HepG2 (cell line): ENCODE measurements around the gene KLF6. TPM values are rescaled to one million over a fixed set of nuclear protein-coding genes. Genes with fewer than 3 reads are reported as not detected.

Source experiments
- ARHGAP35 ChIP-seq: sonication (generic); formaldehyde crosslinking; IDR thresholded peaks from 2 replicates; pipeline ENCODE4 v1.9.0; 2022; ENCODE audit warnings: mild to moderate bottlenecking, inconsistent platforms, moderate library complexity, missing genetic modification reagents, borderline replicate concordance
- ATAD3A ChIP-seq: sonication (generic); formaldehyde crosslinking; IDR thresholded peaks from 2 replicates; pipeline ENCODE4 v1.4.0; 2020; ENCODE audit warnings: missing genetic modification reagents
- BORCS8-MEF2B ChIP-seq: sonication (generic); formaldehyde crosslinking; IDR thresholded peaks from 2 replicates; pipeline ENCODE4 v1.8.0; 2022; ENCODE audit warnings: mild to moderate bottlenecking, missing genetic modification reagents
- FOXJ3 ChIP-seq: sonication (generic); formaldehyde crosslinking; IDR thresholded peaks from 2 replicates; pipeline ENCODE4 v1.4.0; 2020; ENCODE audit warnings: missing genetic modification reagents, mild to moderate bottlenecking, borderline replicate concordance
- FOXP1 ChIP-seq, 2 experiments: fragments of 450-650 bp in 1 of 2; IDR thresholded peaks; 2 replicates each; pipeline ENCODE4 v1.6.1; 2017 to 2018; ENCODE audit warnings: antibody characterized with exemption in 1 of 2
- MED8 ChIP-seq: sonication (generic); formaldehyde crosslinking; IDR thresholded peaks from 2 replicates; pipeline ENCODE4 v1.8.1; 2023; ENCODE audit warnings: mild to moderate bottlenecking, missing genetic modification reagents; ENCODE audit not compliant: insufficient replicate concordance
- ONECUT2 ChIP-seq: sonication (generic); formaldehyde crosslinking; IDR thresholded peaks from 2 replicates; pipeline ENCODE4 v1.4.0; 2020; ENCODE audit warnings: missing genetic modification reagents
- PLRG1 ChIP-seq: fragments of 450-650 bp; conservative IDR thresholded peaks from 2 replicates; pipeline ENCODE4 v1.6.1; 2016
- POGZ ChIP-seq: sonication (generic); formaldehyde crosslinking; IDR thresholded peaks from 2 replicates; pipeline ENCODE4 v1.4.0; 2020; ENCODE audit warnings: mild to moderate bottlenecking, missing genetic modification reagents
- RARA ChIP-seq: IDR thresholded peaks from 2 replicates; pipeline ENCODE4 v1.6.1; 2016; ENCODE audit warnings: missing genetic modification reagents, missing compliant biosample characterization
- SCMH1 ChIP-seq: sonication (generic); formaldehyde crosslinking; IDR thresholded peaks from 2 replicates; pipeline ENCODE4 v1.9.0; 2021; ENCODE audit warnings: missing genetic modification reagents, mild to moderate bottlenecking, borderline replicate concordance
- SNAPC2 ChIP-seq: sonication (generic); formaldehyde crosslinking; IDR thresholded peaks from 2 replicates; pipeline ENCODE4 v1.8.1; 2022; ENCODE audit warnings: mild to moderate bottlenecking, missing genetic modification reagents
- SOX13 ChIP-seq, 3 experiments: fragments of 450-650 bp in 1 of 3; sonication (generic) in 1 of 3; formaldehyde crosslinking in 1 of 3; IDR thresholded peaks in 2 of 3; conservative IDR thresholded peaks in 1 of 3; 2 replicates each; pipeline versions ENCODE4 v1.5.0 to v1.6.1; 2016 to 2020; ENCODE audit warnings: antibody characterized with exemption in 1 of 3, mild to moderate bottlenecking in 1 of 3, missing compliant biosample characterization in 1 of 3, missing genetic modification reagents in 1 of 3, moderate library complexity in 1 of 3
- ZNF337 ChIP-seq: sonication (generic); formaldehyde crosslinking; IDR thresholded peaks from 2 replicates; pipeline ENCODE4 v1.5.1; 2020; ENCODE audit warnings: missing genetic modification reagents, low read depth, mild to moderate bottlenecking, borderline replicate concordance
- ZNF556 ChIP-seq: sonication (generic); formaldehyde crosslinking; IDR thresholded peaks from 2 replicates; pipeline ENCODE4 v1.4.0; 2020; ENCODE audit warnings: mild to moderate bottlenecking, missing genetic modification reagents, borderline replicate concordance
- ZNF615 ChIP-seq: sonication (generic); formaldehyde crosslinking; IDR thresholded peaks from 2 replicates; pipeline ENCODE4 v1.5.0; 2020; ENCODE audit warnings: mild to moderate bottlenecking, missing genetic modification reagents, borderline replicate concordance
- ZNF773 ChIP-seq: sonication (generic); formaldehyde crosslinking; IDR thresholded peaks from 2 replicates; pipeline ENCODE4 v1.4.0; 2020; ENCODE audit warnings: missing genetic modification reagents, borderline replicate concordance
- ZNF841 ChIP-seq: sonication (generic); formaldehyde crosslinking; IDR thresholded peaks from 2 replicates; pipeline ENCODE4 v1.8.1; 2023; ENCODE audit warnings: missing genetic modification reagents, borderline replicate concordance
- polyA plus RNA-seq, 8 experiments: library from polyadenylated mRNA; depleted of rRNA in 3 of 8; stranded (reverse) in 7 of 8; unstranded in 1 of 8; fragments of >200 nt; fragmentation: Illumina TruSeq in 4 of 8; extraction: Trizol in 4 of 8; gene quantifications; 2 replicates each; pipeline versions ENCODE4 v1.2.1 to v1.2.3, GENCODE V29; 2011 to 2016; ENCODE audit warnings: low read depth in 4 of 8, missing spikeins in 1 of 8, mixed read lengths in 1 of 8; ENCODE audit not compliant: insufficient read depth in 1 of 8
- total RNA-seq, 5 experiments: library from RNA; depleted of rRNA; stranded (reverse); fragments of >200 nt; fragmentation: Illumina TruSeq; extraction: Trizol; gene quantifications; 2 replicates each; pipeline ENCODE4 v1.2.3, GENCODE V29; 2016; ENCODE audit warnings: low read depth in 1 of 5
- TF ChIP-seq, protein P1 (sequence below): sonication (generic); formaldehyde crosslinking; IDR thresholded peaks from 2 replicates; pipeline ENCODE4 v1.5.1; 2020; ENCODE audit warnings: missing genetic modification reagents, mild to moderate bottlenecking, borderline replicate concordance
- TF ChIP-seq, protein P2 (sequence below): IDR thresholded peaks from 2 replicates; pipeline ENCODE4 v1.6.1; 2016; ENCODE audit warnings: mild to moderate bottlenecking
- TF ChIP-seq, protein P3 (sequence below): IDR thresholded peaks from 2 replicates; pipeline ENCODE4 v1.6.1; 2016; ENCODE audit warnings: missing compliant biosample characterization, missing genetic modification reagents, borderline replicate concordance
- TF ChIP-seq, protein P4 (sequence below): sonication (generic); formaldehyde crosslinking; IDR thresholded peaks from 2 replicates; pipeline ENCODE4 v1.5.0; 2020; ENCODE audit warnings: missing genetic modification reagents
- TF ChIP-seq, protein P5 (sequence below): sonication (generic); formaldehyde crosslinking; IDR thresholded peaks from 2 replicates; pipeline ENCODE4 v1.4.0; 2020; ENCODE audit warnings: missing genetic modification reagents

KLF6 gene
- total and polyA plus RNA-seq, 2 of the 13 experiments (the other 11 are each of a cell fraction or from before 2014, with no cell fraction given): 27.0 to 71.9 TPM

DNA sequence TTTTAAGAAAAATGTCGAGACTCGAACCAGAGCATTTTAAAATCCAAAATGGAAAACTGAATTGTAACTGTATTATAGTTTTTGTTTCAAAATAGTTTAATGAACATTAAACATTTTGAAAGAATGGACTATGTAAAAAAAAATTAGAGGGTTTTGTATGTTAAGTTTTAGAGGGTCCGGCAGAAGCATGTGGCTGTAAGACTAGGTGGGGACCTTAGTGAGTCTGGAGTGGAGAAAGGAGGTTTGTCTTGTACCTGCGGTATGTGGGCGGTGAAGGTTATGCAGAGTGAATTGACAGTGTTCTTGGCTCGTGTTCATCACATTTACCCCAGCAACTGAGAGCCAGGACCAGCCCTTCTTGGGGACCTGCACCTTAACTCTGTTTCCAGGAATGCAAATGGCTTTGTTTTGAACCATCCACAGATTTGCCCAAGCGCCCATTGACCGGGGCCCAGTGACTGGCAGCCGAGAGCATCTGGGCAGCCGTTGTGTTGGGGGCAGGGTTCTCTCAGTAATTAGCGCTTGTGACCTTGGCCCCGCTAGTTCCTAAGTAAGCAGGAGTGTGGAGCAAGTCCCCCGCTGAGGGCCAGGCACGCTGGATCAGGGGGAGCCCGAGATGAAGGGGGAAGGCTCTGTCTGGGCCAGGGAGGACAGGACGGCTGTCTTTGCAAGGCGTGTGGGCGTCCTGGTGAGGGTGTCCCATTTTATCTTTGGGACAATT is 1.4 kb upstream of the KLF6 start (continued):
- TF ChIP-seq, protein P1, sequence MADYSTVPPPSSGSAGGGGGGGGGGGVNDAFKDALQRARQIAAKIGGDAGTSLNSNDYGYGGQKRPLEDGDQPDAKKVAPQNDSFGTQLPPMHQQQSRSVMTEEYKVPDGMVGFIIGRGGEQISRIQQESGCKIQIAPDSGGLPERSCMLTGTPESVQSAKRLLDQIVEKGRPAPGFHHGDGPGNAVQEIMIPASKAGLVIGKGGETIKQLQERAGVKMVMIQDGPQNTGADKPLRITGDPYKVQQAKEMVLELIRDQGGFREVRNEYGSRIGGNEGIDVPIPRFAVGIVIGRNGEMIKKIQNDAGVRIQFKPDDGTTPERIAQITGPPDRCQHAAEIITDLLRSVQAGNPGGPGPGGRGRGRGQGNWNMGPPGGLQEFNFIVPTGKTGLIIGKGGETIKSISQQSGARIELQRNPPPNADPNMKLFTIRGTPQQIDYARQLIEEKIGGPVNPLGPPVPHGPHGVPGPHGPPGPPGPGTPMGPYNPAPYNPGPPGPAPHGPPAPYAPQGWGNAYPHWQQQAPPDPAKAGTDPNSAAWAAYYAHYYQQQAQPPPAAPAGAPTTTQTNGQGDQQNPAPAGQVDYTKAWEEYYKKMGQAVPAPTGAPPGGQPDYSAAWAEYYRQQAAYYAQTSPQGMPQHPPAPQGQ: no peak
- TF ChIP-seq ONECUT2 (CRISPR knock-in tag): peak; percentile 56; the same call in 1 of the 2 replicates
- peak; percentile 76 for TF ChIP-seq BORCS8-MEF2B
- TF ChIP-seq, protein P2, sequence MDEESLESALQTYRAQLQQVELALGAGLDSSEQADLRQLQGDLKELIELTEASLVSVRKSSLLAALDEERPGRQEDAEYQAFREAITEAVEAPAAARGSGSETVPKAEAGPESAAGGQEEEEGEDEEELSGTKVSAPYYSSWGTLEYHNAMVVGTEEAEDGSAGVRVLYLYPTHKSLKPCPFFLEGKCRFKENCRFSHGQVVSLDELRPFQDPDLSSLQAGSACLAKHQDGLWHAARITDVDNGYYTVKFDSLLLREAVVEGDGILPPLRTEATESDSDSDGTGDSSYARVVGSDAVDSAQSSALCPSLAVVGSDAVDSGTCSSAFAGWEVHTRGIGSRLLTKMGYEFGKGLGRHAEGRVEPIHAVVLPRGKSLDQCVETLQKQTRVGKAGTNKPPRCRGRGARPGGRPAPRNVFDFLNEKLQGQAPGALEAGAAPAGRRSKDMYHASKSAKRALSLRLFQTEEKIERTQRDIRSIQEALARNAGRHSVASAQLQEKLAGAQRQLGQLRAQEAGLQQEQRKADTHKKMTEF (CRISPR knock-in tag): peak; percentile 77; the same call in 1 of the 2 replicates
- TF ChIP-seq MED8 (CRISPR knock-in tag): no peak
- no peak for TF ChIP-seq ZNF615 (CRISPR knock-in tag)
- TF ChIP-seq FOXP1 (IDR thresholded peaks at IDR 0.05): no peak
- TF ChIP-seq FOXP1 (CRISPR knock-in tag; IDR thresholded peaks at IDR 0.05): peak; percentile 83
- TF ChIP-seq POGZ (CRISPR knock-in tag): peak; percentile 87
- TF ChIP-seq PLRG1: no peak
- no peak for TF ChIP-seq SNAPC2 (CRISPR knock-in tag)
- no peak for TF ChIP-seq ZNF337 (CRISPR knock-in tag)
- TF ChIP-seq SOX13 (IDR thresholded peaks at IDR 0.05): 0 out of 2 replicates have a peak, but pooled peaks have one; percentile 22
- peak; percentile 69 to 81; a peak in 3 of 4 replicates for TF ChIP-seq SOX13 (CRISPR knock-in tag; conservative IDR thresholded peaks at IDR 0.05 in 1 of 2, IDR thresholded peaks at IDR 0.05 in 1 of 2)
- no peak for TF ChIP-seq SCMH1 (CRISPR knock-in tag)
- TF ChIP-seq, protein P3, sequence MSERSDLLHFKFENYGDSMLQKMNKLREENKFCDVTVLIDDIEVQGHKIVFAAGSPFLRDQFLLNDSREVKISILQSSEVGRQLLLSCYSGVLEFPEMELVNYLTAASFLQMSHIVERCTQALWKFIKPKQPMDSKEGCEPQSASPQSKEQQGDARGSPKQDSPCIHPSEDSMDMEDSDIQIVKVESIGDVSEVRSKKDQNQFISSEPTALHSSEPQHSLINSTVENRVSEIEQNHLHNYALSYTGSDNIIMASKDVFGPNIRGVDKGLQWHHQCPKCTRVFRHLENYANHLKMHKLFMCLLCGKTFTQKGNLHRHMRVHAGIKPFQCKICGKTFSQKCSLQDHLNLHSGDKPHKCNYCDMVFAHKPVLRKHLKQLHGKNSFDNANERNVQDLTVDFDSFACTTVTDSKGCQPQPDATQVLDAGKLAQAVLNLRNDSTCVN (CRISPR knock-in tag): peak; percentile 74
- peak; percentile 55; the same call in 1 of the 2 replicates for TF ChIP-seq FOXJ3 (CRISPR knock-in tag)
- TF ChIP-seq ZNF841 (CRISPR knock-in tag): peak; percentile 34; the same call in 1 of the 2 replicates
- TF ChIP-seq ATAD3A (CRISPR knock-in tag): no peak
- TF ChIP-seq ARHGAP35 (CRISPR knock-in tag): no peak
- TF ChIP-seq, protein P4, sequence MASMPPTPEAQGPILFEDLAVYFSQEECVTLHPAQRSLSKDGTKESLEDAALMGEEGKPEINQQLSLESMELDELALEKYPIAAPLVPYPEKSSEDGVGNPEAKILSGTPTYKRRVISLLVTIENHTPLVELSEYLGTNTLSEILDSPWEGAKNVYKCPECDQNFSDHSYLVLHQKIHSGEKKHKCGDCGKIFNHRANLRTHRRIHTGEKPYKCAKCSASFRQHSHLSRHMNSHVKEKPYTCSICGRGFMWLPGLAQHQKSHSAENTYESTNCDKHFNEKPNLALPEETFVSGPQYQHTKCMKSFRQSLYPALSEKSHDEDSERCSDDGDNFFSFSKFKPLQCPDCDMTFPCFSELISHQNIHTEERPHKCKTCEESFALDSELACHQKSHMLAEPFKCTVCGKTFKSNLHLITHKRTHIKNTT (CRISPR knock-in tag): no peak
- TF ChIP-seq, protein P5, sequence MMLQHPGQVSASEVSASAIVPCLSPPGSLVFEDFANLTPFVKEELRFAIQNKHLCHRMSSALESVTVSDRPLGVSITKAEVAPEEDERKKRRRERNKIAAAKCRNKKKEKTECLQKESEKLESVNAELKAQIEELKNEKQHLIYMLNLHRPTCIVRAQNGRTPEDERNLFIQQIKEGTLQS (CRISPR knock-in tag): peak; percentile 63; the same call in 1 of the 2 replicates
- TF ChIP-seq ZNF773 (CRISPR knock-in tag): no peak
- no peak for TF ChIP-seq ZNF556 (CRISPR knock-in tag)
- peak; percentile 95 for TF ChIP-seq RARA (CRISPR knock-in tag)
